ENCODE measurements around the gene AZU1. TPM values are rescaled to one million over a fixed set of nuclear protein-coding genes. Genes with fewer than 3 reads are reported as not detected.
A peak's percentile ranks its signal among the peaks of the same experiment; 100 is the strongest.

AZU1 gene
- total RNA-seq: not detected

- no peaks in the 10 kb centered on the region for H3K9me3 Mint-ChIP-seq
- H3K27me3 Mint-ChIP-seq: peaks cover 33% of the 10 kb centered on the region
- no peaks in the 10 kb centered on the region for H3K36me3 Mint-ChIP-seq
- DNase-seq: no peak
- no peak within 1 kb of the TSS for H3K27ac Mint-ChIP-seq
- no peaks in the 10 kb centered on the region for H3K4me1 Mint-ChIP-seq
- no peak within 1 kb of the TSS for H3K4me3 Mint-ChIP-seq
These were observed at the start of gene AZU1 for GRCh38 chr19:827710-828321. TSS of gene AZU1 (plus strand) at chr19:827837. CDS start at chr19:827847, 10 bp downstream.

- Mint-ChIP-seq H3K27me3 (no peaks in the 10 kb centered on the region), H3K9me3 (no peaks in the 10 kb centered on the region), H3K27ac (no peak overlapping the region), H3K4me1 (no peaks in the 10 kb centered on the region), H3K36me3 (no peaks in the 10 kb centered on the region), H3K4me3 (no peak overlapping the region)
- no peak for DNase-seq
These were observed 48.6 kb upstream of the AZU1 start for GRCh38 chr19:778910-779653.

GRCh38 chr19:780935-781334, 46.7 kb upstream of the AZU1 start:
- H3K27me3 Mint-ChIP-seq: no peaks in the 10 kb centered on the region
- DNase-seq: no peak
- no peak overlapping the region for H3K27ac Mint-ChIP-seq
- H3K9me3 Mint-ChIP-seq: no peaks in the 10 kb centered on the region
- no peaks in the 10 kb centered on the region for H3K36me3 Mint-ChIP-seq
- H3K4me3 Mint-ChIP-seq: no peak overlapping the region
- no peaks in the 10 kb centered on the region for H3K4me1 Mint-ChIP-seq

- H3K4me1 Mint-ChIP-seq: no peaks in the 10 kb centered on the region
- no peak overlapping the region for H3K27ac Mint-ChIP-seq
- no peaks in the 10 kb centered on the region for H3K36me3 Mint-ChIP-seq
- no peaks in the 10 kb centered on the region for H3K9me3 Mint-ChIP-seq
- no peak for DNase-seq
- no peak overlapping the region for H3K4me3 Mint-ChIP-seq
- no peaks in the 10 kb centered on the region for H3K27me3 Mint-ChIP-seq
These were observed 45.8 kb upstream of the AZU1 start for GRCh38 chr19:781800-782184.

GRCh38 chr19:782185-782877, 45.3 kb upstream of the AZU1 start:
- Mint-ChIP-seq H3K9me3 (no peaks in the 10 kb centered on the region), H3K27ac (no peak overlapping the region), H3K36me3 (no peaks in the 10 kb centered on the region), H3K4me3 (no peak overlapping the region), H3K27me3 (no peaks in the 10 kb centered on the region), H3K4me1 (no peaks in the 10 kb centered on the region)
- DNase-seq: no peak

- Mint-ChIP-seq H3K36me3 (no peaks in the 10 kb centered on the region), H3K4me1 (no peaks in the 10 kb centered on the region), H3K27me3 (no peaks in the 10 kb centered on the region), H3K9me3 (no peaks in the 10 kb centered on the region), H3K4me3 (no peak overlapping the region), H3K27ac (no peak overlapping the region)
- no peak for DNase-seq
These were observed 44.6 kb upstream of the AZU1 start for GRCh38 chr19:782878-783668.

GRCh38 chr19:784541-784940, 43.1 kb upstream of the AZU1 start:
- H3K27ac Mint-ChIP-seq: no peak overlapping the region

GRCh38 chr19:787536-787935, 40.1 kb upstream of the AZU1 start:
- Mint-ChIP-seq H3K4me1 (peaks cover 5% of the 10 kb centered on the region), H3K36me3 (no peaks in the 10 kb centered on the region), H3K27me3 (peaks cover 12% of the 10 kb centered on the region), H3K4me3 (peak overlapping the region; percentile 29), H3K27ac (no peak overlapping the region), H3K9me3 (no peaks in the 10 kb centered on the region)
- no peak for DNase-seq

More at GRCh38 chr19:784541-784940, 43.1 kb upstream of the AZU1 start:
- Mint-ChIP-seq H3K4me3 (no peak overlapping the region), H3K9me3 (no peaks in the 10 kb centered on the region), H3K4me1 (peaks cover 5% of the 10 kb centered on the region), H3K36me3 (no peaks in the 10 kb centered on the region), H3K27me3 (peaks cover 4% of the 10 kb centered on the region)
- no peak for DNase-seq

- Mint-ChIP-seq H3K9me3 (no peaks in the 10 kb centered on the region), H3K4me3 (no peak overlapping the region), H3K27ac (no peak overlapping the region), H3K4me1 (peaks cover 5% of the 10 kb centered on the region), H3K27me3 (peaks cover 12% of the 10 kb centered on the region), H3K36me3 (no peaks in the 10 kb centered on the region)
- DNase-seq: no peak
These were observed 39.0 kb upstream of the AZU1 start for GRCh38 chr19:788686-788982.

- Mint-ChIP-seq H3K4me1 (peaks cover 5% of the 10 kb centered on the region), H3K27me3 (peaks cover 12% of the 10 kb centered on the region), H3K36me3 (no peaks in the 10 kb centered on the region), H3K27ac (peak overlapping the region; percentile 40), H3K4me3 (no peak overlapping the region), H3K9me3 (no peaks in the 10 kb centered on the region)
- DNase-seq: no peak
These were observed 38.5 kb upstream of the AZU1 start for GRCh38 chr19:788983-789700.

- Mint-ChIP-seq H3K27ac (no peak overlapping the region), H3K4me3 (no peak overlapping the region), H3K4me1 (peaks cover 5% of the 10 kb centered on the region), H3K9me3 (no peaks in the 10 kb centered on the region), H3K27me3 (peaks cover 12% of the 10 kb centered on the region), H3K36me3 (no peaks in the 10 kb centered on the region)
- no peak for DNase-seq
These were observed 38.0 kb upstream of the AZU1 start for GRCh38 chr19:789701-790060.

- H3K9me3 Mint-ChIP-seq: no peaks in the 10 kb centered on the region
- no peak overlapping the region for H3K27ac Mint-ChIP-seq
- no peaks in the 10 kb centered on the region for H3K36me3 Mint-ChIP-seq
- H3K27me3 Mint-ChIP-seq: peaks cover 12% of the 10 kb centered on the region
- no peak overlapping the region for H3K4me3 Mint-ChIP-seq
- H3K4me1 Mint-ChIP-seq: peaks cover 5% of the 10 kb centered on the region
- DNase-seq: no peak
These were observed 36.5 kb upstream of the AZU1 start for GRCh38 chr19:791007-791566.

GRCh38 chr19:791567-792305, 35.9 kb upstream of the AZU1 start:
- no peak overlapping the region for H3K4me3 Mint-ChIP-seq
- peaks cover 7% of the 10 kb centered on the region for H3K4me1 Mint-ChIP-seq
- H3K27ac Mint-ChIP-seq: no peak overlapping the region
- no peaks in the 10 kb centered on the region for H3K36me3 Mint-ChIP-seq
- DNase-seq: no peak
- H3K27me3 Mint-ChIP-seq: peaks cover 12% of the 10 kb centered on the region
- no peaks in the 10 kb centered on the region for H3K9me3 Mint-ChIP-seq

GRCh38 chr19:792306-792885, 35.2 kb upstream of the AZU1 start:
- H3K9me3 Mint-ChIP-seq: no peaks in the 10 kb centered on the region
- no peak for DNase-seq
- H3K36me3 Mint-ChIP-seq: no peaks in the 10 kb centered on the region
- no peak overlapping the region for H3K27ac Mint-ChIP-seq
- H3K27me3 Mint-ChIP-seq: peaks cover 12% of the 10 kb centered on the region
- H3K4me1 Mint-ChIP-seq: peaks cover 8% of the 10 kb centered on the region
- no peak overlapping the region for H3K4me3 Mint-ChIP-seq

Data from activated naive CD8-positive, alpha-beta T cell treated with anti-CD3 and anti-CD28 coated beads for 36 hours (primary cell).